ACC112 (cell line): ENCODE data around the gene MAGEC3.

Source experiments
- H2AFZ ChIP-seq: fragments of 200-600 bp; sonication (generic); one replicate; pipeline ENCODE4 v1.6.0; 2017; ENCODE audit warnings: antibody characterized with exemption, low read length; ENCODE audit not compliant: unreplicated experiment
- H3K27ac ChIP-seq: fragments of 200-600 bp; sonication (generic); 2 replicates; pipeline ENCODE4 v1.5.1; 2014; ENCODE audit warnings: low read depth, mild to moderate bottlenecking, antibody characterized with exemption, low read length, moderate library complexity
- H3K27me3 ChIP-seq: fragments of 200-600 bp; sonication (generic); 2 replicates; pipeline ENCODE4 v1.6.1; 2014; ENCODE audit warnings: mild to moderate bottlenecking, antibody characterized with exemption, low read length, moderate library complexity, mixed read lengths; ENCODE audit not compliant: insufficient read depth
- H3K36me3 ChIP-seq: fragments of 200-600 bp; sonication (generic); 2 replicates; pipeline ENCODE4 v1.6.1; 2016; ENCODE audit warnings: mild to moderate bottlenecking, antibody characterized with exemption, low read length, moderate library complexity, mixed read lengths; ENCODE audit not compliant: insufficient read depth
- H3K4me1 ChIP-seq: fragments of 200-600 bp; sonication (generic); one replicate; pipeline ENCODE4 v1.6.1; 2016; ENCODE audit warnings: low read length, mixed read lengths; ENCODE audit not compliant: insufficient read depth, unreplicated experiment, control insufficient read depth
- H3K4me3 ChIP-seq: fragments of 200-600 bp; sonication (generic); 2 replicates; pipeline ENCODE4 v1.5.1; 2014; ENCODE audit warnings: mild to moderate bottlenecking, low read depth, low read length
- H3K79me2 ChIP-seq: fragments of 200-600 bp; sonication (generic); one replicate; pipeline ENCODE4 v1.6.0; 2016; ENCODE audit warnings: low read length; ENCODE audit not compliant: control insufficient read depth, unreplicated experiment, insufficient read depth

Gene MAGEC3

DNA sequence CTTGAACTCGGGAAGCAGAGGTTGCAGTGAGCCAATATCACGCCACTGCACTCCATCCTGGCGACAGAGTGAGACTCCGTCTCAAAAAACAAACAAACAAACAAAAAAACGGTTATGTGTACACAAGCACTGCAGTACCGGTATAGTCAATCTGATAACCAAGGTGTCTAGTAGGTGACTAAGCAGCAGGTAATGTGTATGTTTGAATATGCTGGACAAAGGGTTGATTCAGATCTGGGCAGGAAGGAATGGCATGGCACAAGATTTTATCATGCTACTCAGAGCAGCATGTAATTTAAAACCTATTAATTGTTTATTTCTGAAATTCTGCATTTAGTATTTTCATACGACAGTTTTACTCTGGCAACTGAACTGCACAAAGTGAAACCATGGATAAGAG is 107.3 kb downstream of the MAGEC3 start:
- Histone ChIP-seq H3K36me3 (no peaks in the 10 kb centered on the region), H3K4me3 (no peak overlapping the region), H2AFZ (no peak overlapping the region), H3K4me1 (no peaks in the 10 kb centered on the region), H3K27me3 (no peaks in the 10 kb centered on the region), H3K27ac (no peak overlapping the region), H3K79me2 (no peaks in the 10 kb centered on the region)

DNA sequence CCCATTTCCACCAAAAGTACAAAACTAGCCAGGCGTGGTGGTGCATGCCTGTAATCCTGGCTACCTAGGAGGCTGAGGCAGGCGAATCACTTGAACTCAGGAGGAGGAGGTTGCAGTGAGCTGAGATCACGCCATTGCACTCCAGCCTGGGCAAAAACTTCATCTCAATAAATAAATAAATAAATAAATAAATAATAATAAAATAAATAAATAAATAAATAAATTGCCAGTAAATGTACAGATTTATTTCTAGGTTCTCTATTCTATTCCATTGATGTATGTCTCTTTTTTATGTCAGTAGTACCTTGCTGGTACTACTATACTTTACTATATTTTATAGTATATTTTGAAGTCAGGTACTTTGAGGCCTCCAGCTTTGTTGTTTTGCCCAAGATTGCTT is 109.2 kb downstream of the MAGEC3 start:
- Histone ChIP-seq H2AFZ (no peak overlapping the region), H3K79me2 (no peaks in the 10 kb centered on the region), H3K36me3 (no peaks in the 10 kb centered on the region), H3K27ac (no peak overlapping the region), H3K27me3 (no peaks in the 10 kb centered on the region), H3K4me3 (no peak overlapping the region), H3K4me1 (no peaks in the 10 kb centered on the region)
